Effector CD8-positive, alpha-beta T cell (primary cell): ENCODE data around the gene SPRED2.

Source experiments
- DNase-seq: peaks from one replicate; lab custom pipeline; 2025; lab: John Stamatoyannopoulos, UW

SPRED2 gene

DNA sequence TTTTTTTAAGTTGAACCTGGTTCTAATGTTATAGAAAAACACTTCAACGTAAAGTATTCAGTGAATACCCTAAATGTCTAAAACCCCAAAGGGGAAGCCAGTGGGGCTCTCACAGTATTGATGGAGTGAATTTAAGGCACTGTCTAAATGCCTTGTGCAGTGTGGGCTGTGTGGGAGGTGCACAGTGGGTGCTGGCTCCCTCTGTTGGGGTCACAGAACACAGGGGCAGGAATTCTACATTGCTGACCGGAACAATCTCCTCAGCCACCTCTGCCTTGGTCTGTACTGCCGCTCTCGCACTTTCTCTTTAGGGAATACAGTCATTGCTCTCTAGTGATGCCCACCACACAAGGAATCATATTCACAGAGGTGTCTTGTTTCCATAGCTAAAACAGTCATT is 45.4 kb downstream of the SPRED2 start:
- no peak for DNase-seq

DNA sequence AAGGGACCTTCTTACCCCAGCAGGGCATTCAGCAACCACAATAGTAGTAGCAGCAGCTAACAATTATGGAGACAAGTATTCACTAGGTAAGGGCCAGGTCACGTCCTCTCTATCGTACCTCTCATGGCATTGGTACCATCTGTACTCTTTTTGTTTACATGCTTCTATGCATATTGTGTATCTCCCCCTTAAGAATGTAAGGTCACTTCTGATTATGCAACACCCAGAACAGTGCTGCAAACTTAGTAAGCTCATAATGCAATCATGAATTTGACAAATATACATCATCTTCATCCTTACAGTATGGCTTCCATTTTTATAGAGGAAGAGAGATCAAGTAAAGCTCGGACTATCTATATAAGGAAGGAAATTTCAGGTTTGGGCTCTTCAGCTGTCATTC is 46.1 kb downstream of the SPRED2 start:
- no peak for DNase-seq

- no peak for DNase-seq
Measured at GRCh38 chr2:65383541-65384488, 48.6 kb downstream of the SPRED2 start.

DNA sequence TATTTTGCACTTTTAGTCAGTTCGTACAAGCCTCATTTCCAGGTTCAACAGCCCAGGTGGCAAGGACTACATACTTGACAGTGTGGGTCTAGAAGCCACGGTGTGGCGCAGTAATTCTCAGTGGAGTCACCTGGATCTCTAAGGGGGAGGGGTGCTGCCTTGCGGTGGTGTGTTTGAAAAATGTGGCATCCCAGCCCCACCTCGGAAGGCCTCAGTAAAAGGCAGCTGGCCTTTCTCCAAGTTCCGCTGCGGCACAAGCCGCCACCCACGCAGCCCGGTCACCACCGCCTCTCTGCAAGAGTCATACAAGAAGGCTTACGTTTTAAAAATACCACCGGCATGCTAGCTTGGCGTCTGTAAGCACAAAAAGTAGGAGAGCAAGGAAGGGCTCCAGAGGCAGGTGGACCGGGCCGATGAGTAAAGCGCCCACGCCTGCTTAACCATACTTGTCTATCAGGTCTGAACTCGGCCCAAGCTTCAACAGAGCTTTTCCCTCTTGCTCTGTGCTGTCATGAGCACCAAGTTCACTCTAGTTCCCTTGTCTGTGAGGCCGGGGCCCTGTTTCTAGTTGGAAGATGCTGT is 49.5 kb downstream of the SPRED2 start:
- peak; percentile 32 for DNase-seq

- no peak for DNase-seq
Measured at GRCh38 chr2:65382323-65382722, 50.1 kb downstream of the SPRED2 start.

GRCh38 chr2:65381607-65382051 is 50.8 kb downstream of the SPRED2 start:
- DNase-seq = no peak

GRCh38 chr2:65380255-65380654 is 52.1 kb downstream of the SPRED2 start:
- no peak for DNase-seq

- no peak for DNase-seq
Measured at GRCh38 chr2:65379721-65380171, 52.7 kb downstream of the SPRED2 start.

DNA sequence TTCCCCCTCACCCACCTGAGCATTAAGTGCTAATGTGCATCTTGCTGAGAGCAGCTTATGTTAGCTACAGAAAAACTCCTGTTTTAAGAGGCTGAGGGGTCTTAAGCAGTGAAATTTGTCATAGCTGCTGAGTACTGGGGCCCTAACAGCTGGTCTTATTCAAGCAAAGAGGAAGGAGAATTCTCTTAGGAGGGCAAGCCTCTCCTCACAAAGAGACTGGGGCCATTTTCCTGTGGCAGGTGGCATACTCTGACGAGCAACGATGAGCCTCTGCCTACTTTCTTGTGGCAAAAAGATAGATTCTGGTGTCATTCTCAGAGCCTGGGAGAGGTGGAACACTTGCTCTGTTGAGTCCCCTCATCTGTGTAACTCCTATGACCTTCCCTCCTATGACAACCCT is 53.2 kb downstream of the SPRED2 start:
- no peak for DNase-seq

- no peak for DNase-seq
Measured at GRCh38 chr2:65378290-65378689, 54.1 kb downstream of the SPRED2 start.

DNA sequence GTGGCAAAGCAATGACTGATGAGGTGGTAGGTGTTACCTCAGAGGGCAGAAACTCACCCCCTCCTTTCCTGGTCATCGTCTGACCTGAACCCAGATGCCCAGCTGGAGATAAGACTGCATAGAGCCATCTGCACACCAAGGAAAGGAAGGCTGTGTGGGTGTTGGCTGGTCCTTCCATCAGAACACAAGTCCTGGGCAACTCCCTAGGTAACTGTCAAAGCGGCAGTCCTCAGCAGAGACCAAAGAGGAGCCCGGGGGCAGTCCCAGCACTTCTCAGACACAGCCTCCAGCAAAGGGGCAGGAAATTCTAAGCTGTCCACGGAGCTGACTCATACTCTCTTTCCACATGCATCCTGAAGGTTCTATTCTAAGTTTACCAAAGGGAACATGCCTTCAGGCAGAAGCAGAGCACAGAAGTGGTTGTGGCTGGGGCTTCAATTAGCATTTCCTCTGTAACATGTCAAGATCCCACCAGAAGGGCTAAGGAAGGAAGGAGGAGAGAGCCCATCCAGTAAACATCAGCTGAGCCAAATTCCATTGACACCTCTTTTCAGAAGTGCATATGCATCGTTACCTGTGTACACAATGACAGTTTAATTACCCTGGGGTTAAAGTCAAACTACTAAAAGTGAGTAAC is 54.7 kb downstream of the SPRED2 start:
- no peak for DNase-seq

- no peak for DNase-seq
Measured at GRCh38 chr2:65375723-65376122, 56.7 kb downstream of the SPRED2 start.

GRCh38 chr2:65374999-65375398 is 57.4 kb downstream of the SPRED2 start:
- no peak for DNase-seq

- DNase-seq = no peak
Measured at GRCh38 chr2:65374575-65374974, 57.8 kb downstream of the SPRED2 start.

DNA sequence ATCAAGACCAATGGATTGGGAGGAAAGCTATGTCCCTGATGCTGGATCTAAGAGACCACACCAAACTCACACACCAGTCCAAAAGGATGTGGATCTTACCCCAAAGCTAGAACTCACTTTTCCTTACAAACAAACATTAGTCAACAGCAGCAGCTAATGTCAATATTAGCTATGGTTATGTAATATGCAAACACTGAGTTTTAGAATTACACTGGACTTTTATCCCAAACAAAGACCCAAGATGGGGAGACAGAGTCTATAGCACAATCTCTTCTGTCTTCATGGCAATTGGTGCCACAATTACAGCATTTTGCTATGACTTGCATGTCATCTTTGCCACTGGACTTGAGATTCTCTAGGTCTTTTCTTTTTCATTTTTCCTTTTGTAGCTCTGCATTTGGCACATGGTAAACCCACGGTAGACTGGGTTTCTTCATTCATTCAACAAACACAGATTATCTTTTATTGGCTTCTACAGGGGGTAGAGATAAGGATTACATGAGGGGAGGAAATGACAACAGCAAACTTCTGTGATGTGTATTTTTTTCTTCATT is 59.0 kb downstream of the SPRED2 start:
- DNase-seq = no peak

GRCh38 chr2:65372619-65373018 is 59.8 kb downstream of the SPRED2 start:
- no peak for DNase-seq

DNA sequence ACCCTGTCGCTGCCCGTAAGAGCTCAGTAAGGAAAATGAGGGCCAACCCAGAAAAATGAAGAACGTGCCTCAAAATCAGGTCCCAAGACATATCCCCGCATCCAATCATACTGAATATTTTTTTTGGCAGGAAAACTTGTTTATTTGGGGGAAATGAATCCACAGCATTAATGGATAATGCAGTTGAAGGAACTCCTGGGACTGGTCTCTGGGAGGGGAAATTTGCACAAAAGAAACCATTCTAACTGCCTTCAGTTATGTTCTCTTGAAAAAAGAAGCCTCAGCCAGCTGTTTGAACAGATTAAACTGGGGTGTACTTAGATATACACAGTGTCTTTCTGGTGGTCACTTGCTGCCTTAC is 61.3 kb downstream of the SPRED2 start:
- no peak for DNase-seq

GRCh38 chr2:65370387-65371073 is 61.9 kb downstream of the SPRED2 start:
- DNase-seq = no peak

- no peak for DNase-seq
Measured at GRCh38 chr2:65369980-65370379, 62.4 kb downstream of the SPRED2 start.

GRCh38 chr2:65369574-65369973 is 62.8 kb downstream of the SPRED2 start:
- no peak for DNase-seq

DNA sequence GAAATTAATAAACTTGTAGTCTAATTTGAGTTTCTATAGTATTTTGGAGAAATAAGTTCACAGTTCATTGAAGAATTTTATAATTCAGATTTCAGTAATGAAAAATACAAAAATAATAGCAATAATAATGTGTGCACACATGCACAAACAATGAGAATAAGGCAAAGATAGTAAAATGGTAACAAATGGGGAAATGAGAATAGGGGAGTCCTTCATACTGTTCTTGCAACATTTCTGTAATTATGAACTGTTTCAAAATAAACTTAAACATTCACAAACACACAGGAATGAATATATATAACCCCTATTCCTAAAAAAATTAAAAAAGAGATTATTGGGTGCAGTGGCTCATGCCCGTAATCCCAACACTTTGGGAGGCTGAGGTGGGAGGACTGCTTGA is 63.9 kb downstream of the SPRED2 start:
- no peak for DNase-seq

- no peak for DNase-seq
Measured at GRCh38 chr2:65367524-65367923, 64.9 kb downstream of the SPRED2 start.
